GM23338 (cell line): ENCODE data around the gene RPS6KA4. TPM values are rescaled to one million over a fixed set of nuclear protein-coding genes. Genes with fewer than 3 reads are reported as not detected.

ENCODE experiments used
- ATAC-seq: fragments of 200-7000 bp; cut with Tn5 transposase; 3 replicates; pipeline ENCODE4 v1.9.1; 2020
- DNase-seq: peaks from one replicate; pipeline ENCODE4 v3.0.0-alpha.2; 2015; ENCODE audit warnings: low spot score
- H2AFZ ChIP-seq: fragments of 200-600 bp; sonication (generic); 2 replicates; pipeline ENCODE4 v1.8.0; 2016; ENCODE audit warnings: antibody characterized with exemption, mild to moderate bottlenecking, moderate library complexity
- H3F3A ChIP-seq: fragments of 200-600 bp; sonication (generic); replicated peaks from 2 replicates; pipeline ENCODE4 v1.8.0; 2017; ENCODE audit warnings: antibody characterized with exemption, mixed run types, low read depth
- H3K27ac ChIP-seq: fragments of 200-600 bp; sonication (generic); 2 replicates; pipeline ENCODE4 v1.6.1; 2016; ENCODE audit warnings: low read depth
- H3K27me3 ChIP-seq: fragments of 200-600 bp; sonication (generic); 2 replicates; pipeline ENCODE4 v1.8.0; 2016; ENCODE audit warnings: mild to moderate bottlenecking, mixed run types, moderate library complexity; ENCODE audit not compliant: insufficient read depth
- H3K36me3 ChIP-seq: fragments of 200-600 bp; sonication (generic); 2 replicates; pipeline ENCODE4 v1.8.0; 2016; ENCODE audit warnings: mild to moderate bottlenecking; ENCODE audit not compliant: insufficient read depth
- H3K4me1 ChIP-seq: fragments of 200-600 bp; sonication (generic); 2 replicates; pipeline ENCODE4 v1.8.0; 2016; ENCODE audit warnings: mild to moderate bottlenecking, moderate library complexity; ENCODE audit not compliant: insufficient read depth
- H3K4me2 ChIP-seq: fragments of 200-600 bp; sonication (generic); 2 replicates; pipeline ENCODE4 v1.7.1; 2017; ENCODE audit warnings: mixed run types
- H3K4me3 ChIP-seq: fragments of 200-600 bp; sonication (generic); 2 replicates; pipeline ENCODE4 v1.6.1; 2016; ENCODE audit warnings: mixed run types
- H3K79me2 ChIP-seq: fragments of 200-600 bp; sonication (generic); replicated peaks from 2 replicates; pipeline ENCODE4 v1.8.0; 2017; ENCODE audit warnings: mild to moderate bottlenecking; ENCODE audit not compliant: insufficient read depth
- H3K9me2 ChIP-seq: fragments of 200-600 bp; sonication (generic); 2 replicates; pipeline ENCODE4 v1.8.0; 2017; ENCODE audit not compliant: insufficient read depth
- H4K20me1 ChIP-seq: fragments of 200-600 bp; sonication (generic); replicated peaks from 2 replicates; pipeline ENCODE4 v1.8.0; 2017; ENCODE audit warnings: mild to moderate bottlenecking; ENCODE audit not compliant: insufficient read depth
- H3K27ac Mint-ChIP-seq: 2 replicates; pipeline ENCODE4 v1.8.0; 2020; ENCODE audit warnings: inconsistent platforms, mild to moderate bottlenecking, moderate library complexity, mixed read lengths
- H3K27me3 Mint-ChIP-seq: 3 replicates; pipeline ENCODE4 v1.8.0; 2022; ENCODE audit warnings: low read depth, mild to moderate bottlenecking, moderate library complexity, mixed read lengths, inconsistent platforms; ENCODE audit not compliant: insufficient read depth, poor library complexity
- H3K36me3 Mint-ChIP-seq: 3 replicates; pipeline ENCODE4 v1.8.0; 2021; ENCODE audit warnings: low read depth, mild to moderate bottlenecking, inconsistent platforms, moderate library complexity, mixed read lengths
- H3K4me1 Mint-ChIP-seq: 3 replicates; pipeline ENCODE4 v1.8.0; 2020; ENCODE audit warnings: mild to moderate bottlenecking, inconsistent platforms, mixed read lengths
- H3K4me3 Mint-ChIP-seq: 3 replicates; pipeline ENCODE4 v1.8.0; 2021; ENCODE audit warnings: moderate library complexity, mild to moderate bottlenecking, inconsistent platforms, mixed read lengths
- H3K9me3 Mint-ChIP-seq: 3 replicates; pipeline ENCODE4 v1.8.0; 2020; ENCODE audit warnings: moderate library complexity, mild to moderate bottlenecking, inconsistent platforms, mixed read lengths
- EZH2 ChIP-seq: fragments of 200-600 bp; sonication (generic); IDR thresholded peaks from one replicate; pipeline ENCODE4 v1.8.0; 2017; ENCODE audit warnings: antibody characterized with exemption, mild to moderate bottlenecking, low read depth; ENCODE audit not compliant: unreplicated experiment
- JUNB ChIP-seq: IDR thresholded peaks from one replicate; pipeline ENCODE4 v1.6.1; 2016; ENCODE audit warnings: antibody characterized with exemption; ENCODE audit not compliant: unreplicated experiment
- NANOG ChIP-seq: IDR thresholded peaks from 2 replicates; pipeline ENCODE4 v1.6.1; 2016; ENCODE audit warnings: antibody characterized with exemption, borderline replicate concordance
- STAT1 ChIP-seq: IDR thresholded peaks from one replicate; pipeline ENCODE4 v1.6.1; 2016; ENCODE audit warnings: antibody characterized with exemption; ENCODE audit not compliant: unreplicated experiment
- ZNF114 ChIP-seq: fragments of 250-450 bp; sonication (Bioruptor Pico); IDR thresholded peaks from 2 replicates; pipeline ENCODE4 v1.5.0; 2020; ENCODE audit warnings: mild to moderate bottlenecking, moderate library complexity
- ZNF462 ChIP-seq: fragments of 250-450 bp; sonication (Bioruptor Pico); IDR thresholded peaks from 2 replicates; pipeline ENCODE4 v1.5.0; 2020; ENCODE audit warnings: mild to moderate bottlenecking, moderate library complexity
- polyA plus RNA-seq: library from polyadenylated mRNA; unstranded; fragments of >200 nt; fragmentation: Nextera tagmentation; extraction: Ambion mirVana; gene quantifications from 2 replicates; pipeline ENCODE4 v1.2.1, GENCODE V29; 2016
- total RNA-seq: library from RNA; depleted of rRNA; stranded (reverse); fragments of >200 nt; shearing (Covaris generic); gene quantifications from 2 replicates; pipeline ENCODE4 v1.2.3, GENCODE V29; 2014
- TF ChIP-seq, protein P1 (sequence below): IDR thresholded peaks from one replicate; pipeline ENCODE4 v1.6.1; 2018; ENCODE audit warnings: antibody characterized with exemption; ENCODE audit not compliant: unreplicated experiment

RPS6KA4 gene
- total and polyA plus RNA-seq, 2 experiments from 2014 or later: 3.5 to 19.9 TPM

GRCh38 chr11:64357904-64358535, 942 bp upstream of the RPS6KA4 start:
- Histone ChIP-seq H3K4me1 (peaks cover 17% of the 10 kb centered on the region; the same call in 1 of the 2 replicates), H3K4me2 (peak overlapping the region; percentile 91), H3K79me2 (no peaks in the 10 kb centered on the region), H3K36me3 (no peaks in the 10 kb centered on the region), H3K4me3 (peak overlapping the region; percentile 86; the same call in 1 of the 2 replicates), H3F3A (0 out of 2 replicates have a peak, but pooled peaks cover 13% of the 10 kb centered on the region), H3K9me2 (no peaks in the 10 kb centered on the region), H2AFZ (no peak overlapping the region), H3K27me3 (peaks cover 14% of the 10 kb centered on the region; the same call in 1 of the 2 replicates), H3K27ac (no peak overlapping the region), H4K20me1 (no peaks in the 10 kb centered on the region)
- DNase-seq (no peak), ATAC-seq (no peak)
- H3K27ac Mint-ChIP-seq: no peak overlapping the region
- peaks cover 29% of the 10 kb centered on the region for H3K4me1 Mint-ChIP-seq
- H3K27me3 Mint-ChIP-seq: peaks cover 18% of the 10 kb centered on the region
- peaks cover 10% of the 10 kb centered on the region for H3K36me3 Mint-ChIP-seq
- H3K9me3 Mint-ChIP-seq: no peaks in the 10 kb centered on the region
- TF ChIP-seq EZH2: no peak
- no peak for TF ChIP-seq JUNB
- no peak for TF ChIP-seq NANOG
- TF ChIP-seq ZNF462: no peak
- no peak for TF ChIP-seq ZNF114 (CRISPR knock-in tag)
- TF ChIP-seq STAT1: no peak
- TF ChIP-seq, protein P1, sequence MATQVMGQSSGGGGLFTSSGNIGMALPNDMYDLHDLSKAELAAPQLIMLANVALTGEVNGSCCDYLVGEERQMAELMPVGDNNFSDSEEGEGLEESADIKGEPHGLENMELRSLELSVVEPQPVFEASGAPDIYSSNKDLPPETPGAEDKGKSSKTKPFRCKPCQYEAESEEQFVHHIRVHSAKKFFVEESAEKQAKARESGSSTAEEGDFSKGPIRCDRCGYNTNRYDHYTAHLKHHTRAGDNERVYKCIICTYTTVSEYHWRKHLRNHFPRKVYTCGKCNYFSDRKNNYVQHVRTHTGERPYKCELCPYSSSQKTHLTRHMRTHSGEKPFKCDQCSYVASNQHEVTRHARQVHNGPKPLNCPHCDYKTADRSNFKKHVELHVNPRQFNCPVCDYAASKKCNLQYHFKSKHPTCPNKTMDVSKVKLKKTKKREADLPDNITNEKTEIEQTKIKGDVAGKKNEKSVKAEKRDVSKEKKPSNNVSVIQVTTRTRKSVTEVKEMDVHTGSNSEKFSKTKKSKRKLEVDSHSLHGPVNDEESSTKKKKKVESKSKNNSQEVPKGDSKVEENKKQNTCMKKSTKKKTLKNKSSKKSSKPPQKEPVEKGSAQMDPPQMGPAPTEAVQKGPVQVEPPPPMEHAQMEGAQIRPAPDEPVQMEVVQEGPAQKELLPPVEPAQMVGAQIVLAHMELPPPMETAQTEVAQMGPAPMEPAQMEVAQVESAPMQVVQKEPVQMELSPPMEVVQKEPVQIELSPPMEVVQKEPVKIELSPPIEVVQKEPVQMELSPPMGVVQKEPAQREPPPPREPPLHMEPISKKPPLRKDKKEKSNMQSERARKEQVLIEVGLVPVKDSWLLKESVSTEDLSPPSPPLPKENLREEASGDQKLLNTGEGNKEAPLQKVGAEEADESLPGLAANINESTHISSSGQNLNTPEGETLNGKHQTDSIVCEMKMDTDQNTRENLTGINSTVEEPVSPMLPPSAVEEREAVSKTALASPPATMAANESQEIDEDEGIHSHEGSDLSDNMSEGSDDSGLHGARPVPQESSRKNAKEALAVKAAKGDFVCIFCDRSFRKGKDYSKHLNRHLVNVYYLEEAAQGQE: no peak
- H3K4me3 Mint-ChIP-seq: peak overlapping the region; percentile 50; the same call in 2 of the 3 replicates
